Activated naive CD4-positive, alpha-beta T cell treated with Interleukin-2 at 50 U/mL for 16 hours (primary cell): ENCODE results near the gene JHY.

Source experiments
- DNase-seq: peaks from one replicate; pipeline ENCODE4 v3.0.0-alpha.2; 2020

The JHY gene

DNA sequence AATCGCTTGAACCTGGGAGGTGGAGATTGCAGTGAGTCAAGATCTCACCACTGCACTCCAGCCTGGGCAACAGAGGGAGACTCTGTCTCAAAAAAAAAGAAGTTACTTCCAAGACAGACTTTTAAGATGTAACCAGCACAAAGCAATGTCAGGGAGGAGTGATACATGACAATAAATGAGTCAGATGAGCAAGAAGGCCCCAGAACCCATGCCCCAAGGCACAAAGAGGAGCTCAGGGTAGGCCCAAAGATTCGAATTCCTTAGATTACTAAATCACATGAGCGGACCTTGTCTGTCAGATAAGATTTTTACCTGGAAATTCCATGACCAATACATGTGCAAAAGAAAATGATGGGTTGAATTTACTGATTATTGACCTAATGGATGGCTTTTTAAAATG lies 10.5 kb upstream of the JHY start:
- no peak for DNase-seq

- no peak for DNase-seq
Observed at GRCh38 chr11:122874991-122875390, 7.6 kb upstream of the JHY start.

DNA sequence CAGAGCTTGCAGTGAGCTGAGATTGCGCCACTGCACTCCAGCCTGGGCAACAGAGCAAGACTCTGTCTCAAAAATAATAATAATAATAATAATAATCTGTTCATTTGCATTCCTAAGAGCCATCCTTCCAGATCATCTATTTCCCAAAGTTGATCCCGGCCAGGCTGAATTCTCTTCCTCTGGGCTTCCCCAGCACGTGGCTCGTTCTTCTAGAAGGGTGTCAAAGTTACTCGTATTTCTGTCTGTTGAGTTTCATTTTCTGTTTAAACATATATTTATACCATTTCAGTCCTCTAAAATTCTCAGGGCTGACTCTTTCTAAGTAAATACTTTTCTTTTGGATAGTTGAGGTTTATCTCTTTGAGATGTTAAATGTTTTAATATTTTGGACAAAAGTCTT lies 4.8 kb upstream of the JHY start:
- no peak for DNase-seq

- no peak for DNase-seq
Observed at GRCh38 chr11:122879785-122880184, 2.8 kb upstream of the JHY start.

- peak; percentile 49 for DNase-seq
Observed at GRCh38 chr11:122882857-122883645, 492 bp downstream of the JHY start.

DNA sequence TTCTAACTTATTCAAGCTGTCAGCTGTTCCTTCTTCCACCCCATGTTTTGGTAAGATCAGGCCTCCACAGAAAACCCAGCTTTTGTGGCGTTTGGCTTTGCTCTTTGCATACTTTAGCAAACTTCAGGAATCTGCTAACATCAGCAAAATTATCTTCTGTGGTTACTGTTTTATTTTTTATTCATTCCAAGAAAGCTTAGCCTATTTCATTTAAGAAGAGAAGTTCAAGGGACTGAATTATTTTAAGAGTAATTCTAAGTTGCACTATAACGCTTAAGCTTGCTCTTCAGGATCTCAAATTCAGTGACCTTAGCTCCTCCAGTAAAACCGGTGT lies 1.1 kb downstream of the JHY start:
- no peak for DNase-seq

GRCh38 chr11:122888162-122888561 lies 5.6 kb downstream of the JHY start:
- DNase-seq, result no peak

GRCh38 chr11:122893131-122893530 lies 10.6 kb downstream of the JHY start:
- no peak for DNase-seq

- no peak for DNase-seq
Observed at GRCh38 chr11:122895563-122895962, 13.0 kb downstream of the JHY start.

DNA sequence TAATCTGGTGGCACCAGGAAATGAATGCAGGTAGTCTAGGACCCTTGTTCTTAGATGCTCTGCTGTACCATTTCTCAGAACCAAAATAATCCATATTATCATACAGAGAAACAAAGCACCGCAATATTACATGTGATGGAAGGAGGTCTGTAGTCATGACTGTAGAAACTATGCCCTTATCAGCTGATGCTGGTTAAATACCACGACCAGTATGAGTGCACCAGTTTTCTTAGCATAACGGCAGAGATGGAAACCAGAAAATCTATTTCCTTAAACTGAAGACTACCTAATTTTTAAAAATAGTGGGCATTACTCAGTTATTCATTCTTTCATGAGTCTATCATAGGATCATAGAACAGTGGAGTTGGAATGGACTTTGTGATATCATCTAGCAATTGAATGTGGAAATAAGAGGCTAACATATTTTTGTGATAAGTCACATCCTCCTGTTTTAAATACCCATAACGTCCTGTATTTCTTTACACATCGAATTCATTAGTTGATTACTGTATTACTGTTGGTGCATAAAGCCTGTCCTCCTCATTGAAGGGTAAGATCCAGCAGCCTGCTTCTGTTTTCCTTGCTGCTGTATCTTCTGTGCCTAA lies 15.1 kb downstream of the JHY start:
- DNase-seq, result no peak

DNA sequence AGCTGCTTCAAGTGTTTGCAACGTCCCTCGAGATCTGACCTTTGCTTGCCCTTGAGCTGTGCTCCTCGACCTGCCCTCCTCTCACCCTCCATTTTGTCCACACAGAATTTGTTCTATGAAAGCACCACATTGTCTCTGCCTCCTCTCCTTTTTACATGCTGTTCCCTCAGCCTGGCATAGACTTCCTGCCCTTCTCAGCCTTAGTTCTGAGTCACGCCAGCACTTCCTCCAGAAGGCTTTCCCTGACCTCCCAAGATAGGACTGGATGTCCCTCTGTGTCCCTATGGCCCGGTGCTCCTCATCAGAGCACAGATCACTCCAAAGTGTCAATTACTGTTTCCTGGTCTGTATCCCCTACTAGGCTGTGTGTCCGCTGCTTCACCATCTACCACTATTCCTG lies 16.2 kb downstream of the JHY start:
- DNase-seq, result no peak

DNA sequence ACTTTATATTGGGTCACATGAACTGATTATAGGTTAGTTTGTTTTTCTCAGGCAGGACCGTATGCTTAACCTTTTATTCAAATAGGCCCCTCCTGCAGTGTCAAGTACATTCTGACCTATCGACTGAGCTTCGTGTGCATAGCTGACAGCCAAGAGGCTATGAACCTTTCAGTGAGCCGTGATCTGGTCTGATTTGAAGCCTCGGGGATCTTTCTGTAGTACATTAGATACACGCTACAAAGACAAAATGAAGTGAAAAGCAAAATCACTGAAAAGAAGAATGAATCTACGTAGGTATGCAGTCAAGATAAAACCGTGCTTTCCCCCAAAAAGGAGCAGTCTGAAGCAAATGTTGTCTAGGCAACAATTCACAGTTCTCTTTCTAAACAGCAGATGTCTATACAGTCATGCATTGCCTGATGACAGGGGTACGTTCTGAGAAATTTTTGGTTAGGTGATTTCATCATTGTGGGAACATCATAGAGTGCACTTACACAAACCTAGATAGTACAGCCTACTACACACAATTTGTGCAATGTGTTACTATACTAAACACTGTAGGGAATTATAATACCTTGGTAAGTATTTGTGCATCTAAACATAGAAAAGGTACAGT lies 18.1 kb downstream of the JHY start:
- DNase-seq, result no peak

- DNase-seq, result no peak
Observed at GRCh38 chr11:122902951-122903350, 20.4 kb downstream of the JHY start.

GRCh38 chr11:122910775-122911174 lies 28.2 kb downstream of the JHY start:
- no peak for DNase-seq

DNA sequence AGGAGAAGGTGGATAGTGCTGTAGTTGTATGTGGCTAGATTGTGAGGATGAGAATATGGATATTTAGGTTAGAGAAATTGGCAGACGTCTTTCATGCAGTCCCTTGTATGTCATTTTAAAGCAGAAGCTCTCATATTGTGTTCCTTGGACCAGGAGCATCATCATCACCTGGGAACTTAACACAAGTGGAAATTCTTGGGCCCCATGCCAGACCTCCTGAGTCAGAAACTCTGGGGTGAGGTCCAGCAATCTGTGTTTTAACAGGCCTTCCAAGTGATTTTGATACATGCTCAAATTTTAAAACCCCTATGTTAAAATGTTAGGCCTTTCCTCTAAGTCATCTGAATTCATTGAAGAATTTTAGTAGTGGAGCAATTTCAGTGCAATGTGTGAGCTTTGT lies 34.8 kb downstream of the JHY start:
- no peak for DNase-seq

DNA sequence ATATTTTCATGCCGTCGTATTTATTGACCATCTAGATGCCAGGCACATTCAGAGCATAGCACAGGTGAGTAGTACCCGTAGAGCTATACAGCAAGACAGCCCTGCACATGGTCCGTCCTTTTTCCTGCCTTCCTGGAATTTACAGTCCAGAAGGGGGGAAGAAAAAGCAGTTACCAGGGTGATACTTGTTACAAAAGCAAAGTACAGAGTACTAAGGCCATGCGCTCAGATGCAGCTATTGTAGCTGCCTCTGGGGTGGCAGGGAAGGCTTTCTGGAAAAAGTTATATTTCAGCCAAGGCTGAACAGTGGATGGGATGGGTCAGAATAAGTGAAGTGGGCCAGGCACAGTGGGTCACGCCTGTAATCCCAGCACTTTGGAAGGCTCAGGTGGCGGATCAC lies 36.2 kb downstream of the JHY start:
- no peak for DNase-seq

GRCh38 chr11:122920579-122920978 lies 38.0 kb downstream of the JHY start:
- no peak for DNase-seq

GRCh38 chr11:122922893-122923292 lies 40.3 kb downstream of the JHY start:
- no peak for DNase-seq

DNA sequence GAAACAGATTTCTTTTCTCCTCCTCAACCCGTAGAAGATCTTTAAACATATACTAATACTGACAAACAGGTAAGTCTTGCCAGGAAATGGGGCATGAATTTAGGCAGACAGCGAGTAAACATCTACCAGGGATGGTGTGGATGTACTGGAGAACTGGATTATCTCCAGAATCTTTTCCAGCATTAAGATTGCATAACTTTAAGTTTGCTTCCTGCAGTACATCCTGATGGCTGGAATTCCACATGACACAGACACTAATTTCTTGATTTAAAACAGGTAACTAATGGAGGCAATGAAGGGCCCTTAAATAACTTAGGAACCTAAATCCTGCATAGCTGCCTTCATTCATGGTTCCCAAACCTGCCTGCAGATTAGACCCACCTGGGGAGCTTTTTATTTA lies 40.7 kb downstream of the JHY start:
- no peak for DNase-seq

GRCh38 chr11:122931510-122931909 lies 49.0 kb downstream of the JHY start:
- no peak for DNase-seq

GRCh38 chr11:122933416-122933815 lies 50.9 kb downstream of the JHY start:
- DNase-seq, result no peak

- DNase-seq, result no peak
Observed at GRCh38 chr11:122937983-122938382, 55.4 kb downstream of the JHY start.

GRCh38 chr11:122938557-122938956 lies 56.0 kb downstream of the JHY start:
- no peak for DNase-seq

GRCh38 chr11:122951211-122951610 lies 68.7 kb downstream of the JHY start:
- DNase-seq, result no peak

DNA sequence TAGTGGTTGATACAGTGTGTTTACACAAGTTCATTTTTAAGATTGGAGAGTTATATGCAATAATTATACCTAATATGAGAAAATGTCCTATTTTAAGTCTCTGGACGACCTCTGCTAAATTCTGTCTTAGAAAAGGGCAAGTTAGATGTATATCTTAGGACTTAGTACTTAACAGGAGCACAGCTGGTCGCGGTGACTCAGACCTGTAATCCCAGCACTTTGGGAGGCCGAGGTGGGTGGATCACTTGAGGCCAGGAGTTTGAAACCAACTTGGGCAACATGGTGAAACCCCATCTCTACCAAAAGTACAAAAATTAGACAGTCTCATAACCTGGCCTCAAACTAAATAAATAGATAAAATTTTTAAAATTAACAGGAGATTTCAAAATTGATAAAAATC lies 71.9 kb downstream of the JHY start:
- no peak for DNase-seq
